ENCODE data around the gene INSYN1.

INSYN1 gene

GRCh38 chr15:73751899-73752805 is 999 bp downstream of the INSYN1 start:
- no peaks in the 10 kb centered on the region for H3F3A ChIP-seq (ENCODE audit: control insufficient read depth, insufficient read depth)
- no peaks in the 10 kb centered on the region for H3K79me2 ChIP-seq (ENCODE audit: control insufficient read depth, low read length)
- H3K9me3 ChIP-seq (ENCODE audit: control insufficient read depth, insufficient read depth, low read length): no peaks in the 10 kb centered on the region
- no peak overlapping the region for H3K4me3 ChIP-seq (ENCODE audit: low read length)
- no peak overlapping the region for H3K4me2 ChIP-seq (ENCODE audit: low read length)
- no peaks in the 10 kb centered on the region for H3K4me1 ChIP-seq (ENCODE audit: control insufficient read depth, low read length)
- H4K20me1 ChIP-seq (ENCODE audit: control insufficient read depth, insufficient read depth, low read depth, low read length): no peaks in the 10 kb centered on the region
- H3K27me3 ChIP-seq (ENCODE audit: control insufficient read depth, low read length): no peaks in the 10 kb centered on the region
- TF ChIP-seq, protein P1, sequence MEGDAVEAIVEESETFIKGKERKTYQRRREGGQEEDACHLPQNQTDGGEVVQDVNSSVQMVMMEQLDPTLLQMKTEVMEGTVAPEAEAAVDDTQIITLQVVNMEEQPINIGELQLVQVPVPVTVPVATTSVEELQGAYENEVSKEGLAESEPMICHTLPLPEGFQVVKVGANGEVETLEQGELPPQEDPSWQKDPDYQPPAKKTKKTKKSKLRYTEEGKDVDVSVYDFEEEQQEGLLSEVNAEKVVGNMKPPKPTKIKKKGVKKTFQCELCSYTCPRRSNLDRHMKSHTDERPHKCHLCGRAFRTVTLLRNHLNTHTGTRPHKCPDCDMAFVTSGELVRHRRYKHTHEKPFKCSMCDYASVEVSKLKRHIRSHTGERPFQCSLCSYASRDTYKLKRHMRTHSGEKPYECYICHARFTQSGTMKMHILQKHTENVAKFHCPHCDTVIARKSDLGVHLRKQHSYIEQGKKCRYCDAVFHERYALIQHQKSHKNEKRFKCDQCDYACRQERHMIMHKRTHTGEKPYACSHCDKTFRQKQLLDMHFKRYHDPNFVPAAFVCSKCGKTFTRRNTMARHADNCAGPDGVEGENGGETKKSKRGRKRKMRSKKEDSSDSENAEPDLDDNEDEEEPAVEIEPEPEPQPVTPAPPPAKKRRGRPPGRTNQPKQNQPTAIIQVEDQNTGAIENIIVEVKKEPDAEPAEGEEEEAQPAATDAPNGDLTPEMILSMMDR (IDR thresholded peaks at IDR 0.05; ENCODE audit: low read depth, low read length, poor library complexity, severe bottlenecking): no peak
- no peak for TF ChIP-seq EZH2phosphoT487 (IDR thresholded peaks at IDR 0.05; ENCODE audit: borderline replicate concordance, low read length)
- no peak overlapping the region for H3K27ac ChIP-seq (ENCODE audit: low read depth, low read length)
- no peaks in the 10 kb centered on the region for H3K9me2 ChIP-seq (replicated peaks; ENCODE audit: control insufficient read depth, low read length)
- no peaks in the 10 kb centered on the region for H3K36me3 ChIP-seq (ENCODE audit: control insufficient read depth, low read length)

- Histone ChIP-seq H3K9me3 (ENCODE audit: control insufficient read depth, insufficient read depth, low read length) (no peaks in the 10 kb centered on the region), H3K27me3 (ENCODE audit: control insufficient read depth, low read length) (no peaks in the 10 kb centered on the region), H3K4me1 (ENCODE audit: control insufficient read depth, low read length) (no peaks in the 10 kb centered on the region), H3K36me3 (ENCODE audit: control insufficient read depth, low read length) (no peaks in the 10 kb centered on the region), H3K4me3 (ENCODE audit: low read length) (no peak overlapping the region), H4K20me1 (ENCODE audit: control insufficient read depth, insufficient read depth, low read depth, low read length) (no peaks in the 10 kb centered on the region), H3F3A (ENCODE audit: control insufficient read depth, insufficient read depth) (no peaks in the 10 kb centered on the region), H3K4me2 (ENCODE audit: low read length) (no peak overlapping the region), H3K79me2 (ENCODE audit: control insufficient read depth, low read length) (no peaks in the 10 kb centered on the region), H3K27ac (ENCODE audit: low read depth, low read length) (no peak overlapping the region), H3K9me2 (replicated peaks; ENCODE audit: control insufficient read depth, low read length) (no peaks in the 10 kb centered on the region)
- TF ChIP-seq, protein P1 (IDR thresholded peaks at IDR 0.05; ENCODE audit: low read depth, low read length, poor library complexity, severe bottlenecking): no peak
- TF ChIP-seq EZH2phosphoT487 (IDR thresholded peaks at IDR 0.05; ENCODE audit: borderline replicate concordance, low read length): no peak
Measured at GRCh38 chr15:73751511-73751898, 1.6 kb downstream of the INSYN1 start.

DNA sequence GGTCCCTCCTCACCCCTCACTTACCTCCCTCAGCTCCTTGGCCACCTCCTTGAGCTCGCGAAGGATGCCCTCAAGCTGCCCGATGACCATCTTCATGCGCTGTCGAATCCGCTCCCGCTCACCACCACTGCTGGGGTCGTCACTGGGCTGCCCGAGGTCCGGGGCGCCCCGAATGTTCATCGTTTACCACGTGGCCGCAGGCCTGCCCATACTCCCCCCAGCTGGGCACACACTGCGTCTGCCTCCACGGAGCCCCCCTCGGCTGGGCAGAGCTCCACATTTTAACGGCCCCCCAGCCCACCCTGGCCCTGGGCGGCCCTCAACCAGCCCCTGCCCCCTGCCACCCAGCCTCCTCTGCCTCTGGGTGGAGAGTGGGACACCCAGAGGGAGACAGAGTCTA is 2.2 kb downstream of the INSYN1 start:
- Histone ChIP-seq H3K9me3 (ENCODE audit: control insufficient read depth, insufficient read depth, low read length) (no peaks in the 10 kb centered on the region), H4K20me1 (ENCODE audit: control insufficient read depth, insufficient read depth, low read depth, low read length) (no peaks in the 10 kb centered on the region), H3K36me3 (ENCODE audit: control insufficient read depth, low read length) (no peaks in the 10 kb centered on the region), H3K27ac (ENCODE audit: low read depth, low read length) (no peak overlapping the region), H3K27me3 (ENCODE audit: control insufficient read depth, low read length) (no peaks in the 10 kb centered on the region), H3K4me3 (ENCODE audit: low read length) (no peak overlapping the region), H3K79me2 (ENCODE audit: control insufficient read depth, low read length) (no peaks in the 10 kb centered on the region), H3F3A (ENCODE audit: control insufficient read depth, insufficient read depth) (no peaks in the 10 kb centered on the region), H3K9me2 (replicated peaks; ENCODE audit: control insufficient read depth, low read length) (no peaks in the 10 kb centered on the region), H3K4me1 (ENCODE audit: control insufficient read depth, low read length) (no peaks in the 10 kb centered on the region), H3K4me2 (ENCODE audit: low read length) (no peak overlapping the region)
- TF ChIP-seq, protein P1 (IDR thresholded peaks at IDR 0.05; ENCODE audit: low read depth, low read length, poor library complexity, severe bottlenecking): no peak
- TF ChIP-seq EZH2phosphoT487 (IDR thresholded peaks at IDR 0.05; ENCODE audit: borderline replicate concordance, low read length): no peak
